GM21360 (cell line): ENCODE results near the gene TUBB6.

Experiments
- ATAC-seq: cut with Tn5 transposase; IDR thresholded peaks from one replicate; pipeline ENCODE4 v1.9.1; 2021; ENCODE audit warnings: mild to moderate bottlenecking, moderate library complexity; ENCODE audit not compliant: unreplicated experiment

TUBB6 gene

DNA sequence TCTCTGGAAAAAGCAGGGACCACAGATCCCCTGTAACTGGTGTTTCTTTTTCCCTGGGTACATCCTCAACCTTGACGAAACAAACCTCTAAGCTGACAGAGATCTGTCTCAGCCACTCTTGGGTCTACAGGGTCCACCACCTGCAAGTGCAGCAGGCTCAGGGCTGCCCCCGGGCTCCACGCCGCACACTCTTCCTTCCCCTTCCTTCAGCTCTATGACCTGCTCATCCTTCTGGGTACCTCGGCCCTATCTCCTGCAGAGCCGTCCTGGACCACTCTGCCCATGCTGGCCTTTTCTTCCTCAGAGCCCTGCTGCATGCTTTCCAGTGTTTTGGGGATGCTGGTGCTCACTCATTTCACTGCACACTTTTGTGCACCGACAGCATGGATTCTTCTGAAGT, 27.5 kb downstream of the TUBB6 start:
- no peak for ATAC-seq

DNA sequence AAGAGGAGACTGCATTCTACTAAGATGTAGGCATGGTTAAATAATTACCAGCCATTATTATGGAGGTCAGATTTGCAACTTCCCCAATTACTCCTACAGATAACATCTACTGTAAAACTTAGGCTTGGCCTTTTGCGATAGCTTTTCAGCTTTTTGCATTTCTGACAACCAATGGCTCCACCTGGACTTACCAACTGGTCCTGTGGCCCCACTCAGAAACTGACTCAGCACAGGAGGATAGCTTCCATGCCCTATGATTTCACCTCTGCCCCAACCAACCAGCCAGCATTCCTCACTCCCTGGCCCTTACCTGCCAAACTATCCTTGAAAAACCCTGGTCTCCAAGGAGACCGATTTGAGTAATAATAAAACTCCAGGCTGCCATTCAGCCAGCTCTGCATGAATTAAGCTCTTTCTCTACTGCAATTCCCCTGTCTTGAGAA, 28.2 kb downstream of the TUBB6 start:
- ATAC-seq = no peak

DNA sequence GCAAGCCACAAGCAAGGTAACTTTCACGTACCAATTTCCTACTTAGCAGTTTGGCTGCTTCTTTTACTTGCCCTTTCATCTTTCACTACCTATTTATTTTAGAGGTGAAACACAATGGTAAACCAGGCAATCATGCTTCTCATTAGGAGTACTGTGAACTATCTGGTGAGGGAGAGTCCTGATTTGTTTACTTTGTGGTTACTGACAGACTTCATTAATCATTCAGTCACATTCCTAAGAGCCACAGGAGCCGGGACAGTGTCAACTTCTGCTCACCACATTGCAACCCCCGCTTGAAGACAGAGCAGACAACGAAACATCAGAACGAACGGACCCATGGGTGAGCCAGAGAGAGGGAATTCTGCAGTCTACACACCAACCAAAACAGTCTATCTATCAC, 28.8 kb downstream of the TUBB6 start:
- ATAC-seq = no peak

DNA sequence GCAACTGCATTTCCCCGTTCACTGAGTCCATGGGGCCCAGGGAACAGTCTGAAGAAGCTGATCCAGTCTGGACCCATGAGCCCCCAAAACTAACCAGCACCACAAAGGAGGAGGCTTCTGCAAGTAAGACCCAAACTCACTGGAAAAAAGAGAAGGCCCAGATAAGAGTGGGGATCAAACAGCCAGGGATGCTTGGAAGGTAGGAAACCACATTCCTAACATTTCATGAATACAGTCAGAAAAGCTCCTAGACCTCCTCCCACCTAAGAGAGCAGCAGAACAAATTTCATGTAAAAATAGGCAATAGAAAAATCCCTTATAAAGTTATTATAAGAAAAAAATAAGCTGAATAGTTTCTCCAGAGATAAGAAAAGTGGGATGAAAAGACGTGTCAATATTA, 30.3 kb downstream of the TUBB6 start:
- no peak for ATAC-seq

DNA sequence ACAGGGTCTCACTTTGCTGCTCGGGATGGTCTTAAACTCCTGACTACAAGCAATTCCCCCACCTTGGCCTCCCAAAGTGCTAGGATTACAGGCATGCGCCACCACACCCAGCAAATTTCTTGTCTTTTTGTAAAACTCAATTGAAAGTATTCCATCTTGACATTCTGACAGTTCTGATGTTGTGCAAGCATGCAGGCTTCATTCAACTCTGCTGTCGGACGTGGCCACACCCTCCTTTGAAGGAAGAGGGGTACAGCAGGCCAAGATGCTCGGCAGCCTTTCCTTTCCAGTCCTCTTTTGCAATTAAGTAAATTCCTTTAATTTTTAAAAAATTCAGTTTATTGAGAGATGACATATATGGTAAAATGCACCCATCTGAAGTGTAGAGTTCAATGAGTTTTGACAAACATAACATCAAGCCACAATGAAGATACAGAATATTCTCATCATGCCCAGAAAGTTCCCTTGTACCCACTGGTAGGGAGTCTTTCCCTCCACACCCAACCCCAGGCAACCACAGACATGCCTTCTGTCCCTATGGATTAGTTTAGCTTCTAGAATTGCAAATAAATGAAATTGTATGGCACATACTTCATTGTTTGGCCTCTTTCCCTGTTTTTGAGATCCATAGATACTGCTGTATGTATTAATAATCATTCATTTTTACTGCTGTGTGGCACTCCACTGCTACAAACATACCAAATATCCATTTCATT, 33.1 kb downstream of the TUBB6 start:
- ATAC-seq = no peak

DNA sequence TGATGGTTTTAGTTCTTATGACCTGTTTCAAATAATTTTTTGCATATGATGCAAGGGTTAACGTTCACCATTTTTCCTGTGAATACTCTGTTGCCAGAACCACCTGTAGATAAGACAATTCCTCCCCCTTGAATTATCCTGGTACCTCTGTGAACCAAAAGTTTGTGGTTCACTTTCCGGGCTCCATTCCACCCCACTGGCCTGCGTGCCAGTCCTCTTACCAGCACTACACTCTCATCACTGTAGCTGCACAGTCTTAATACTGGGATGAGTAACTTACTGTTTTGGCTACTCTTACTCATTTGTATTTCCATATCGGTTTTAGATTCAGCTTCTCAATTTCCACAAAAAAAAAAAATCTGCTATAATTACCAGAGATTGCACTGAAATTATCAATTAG, 34.6 kb downstream of the TUBB6 start:
- ATAC-seq = no peak

DNA sequence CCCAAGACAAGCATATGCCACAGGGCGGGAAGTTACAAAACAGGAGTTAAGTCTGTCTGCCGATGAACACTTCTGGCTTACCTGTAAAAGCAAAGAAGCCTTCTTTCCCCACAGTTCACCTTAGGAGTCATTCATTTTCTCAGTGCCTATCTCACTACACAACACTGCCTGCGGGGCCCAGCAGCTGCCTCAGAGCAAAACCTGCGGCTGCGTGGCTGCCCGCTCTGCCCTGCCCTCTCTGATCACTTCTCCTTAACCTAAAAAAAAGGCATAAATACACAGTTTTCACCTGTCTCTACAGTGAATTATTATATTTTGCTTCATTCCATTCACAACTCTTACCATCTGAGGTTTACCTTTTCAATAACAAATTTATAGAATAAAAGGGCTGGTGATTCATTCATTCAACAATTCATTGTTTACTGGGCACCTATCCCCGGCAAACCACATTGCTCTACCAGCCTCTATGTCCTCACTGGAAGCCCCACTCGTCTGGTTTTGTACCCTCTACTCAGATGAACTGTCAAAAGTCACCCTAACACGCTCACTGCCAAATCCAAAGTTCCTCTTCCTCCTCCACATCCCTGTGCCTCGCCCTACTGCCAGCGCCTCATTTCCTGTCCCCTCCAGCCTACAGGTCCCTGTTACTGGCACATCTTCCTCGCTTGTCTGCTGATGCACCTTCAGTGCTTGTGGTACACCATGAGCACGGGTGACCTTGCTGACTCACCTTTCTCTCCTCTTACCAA, 37.6 kb downstream of the TUBB6 start:
- no peak for ATAC-seq

DNA sequence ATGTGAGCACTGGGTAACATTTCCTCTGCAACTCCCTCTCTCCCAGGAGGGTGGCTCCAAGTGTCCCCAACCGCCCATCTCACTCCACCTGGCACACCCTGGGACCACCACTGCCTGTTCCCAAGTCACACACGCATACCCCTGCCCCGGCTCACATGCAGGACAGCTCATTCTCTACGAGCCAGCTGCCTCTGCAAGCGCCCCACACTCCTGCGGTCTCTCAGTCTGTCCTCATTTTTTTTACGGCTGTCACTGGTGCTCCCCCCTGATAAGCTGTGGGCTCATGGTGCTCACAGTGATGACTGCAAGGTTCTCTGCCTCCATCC, 38.2 kb downstream of the TUBB6 start:
- ATAC-seq = no peak

DNA sequence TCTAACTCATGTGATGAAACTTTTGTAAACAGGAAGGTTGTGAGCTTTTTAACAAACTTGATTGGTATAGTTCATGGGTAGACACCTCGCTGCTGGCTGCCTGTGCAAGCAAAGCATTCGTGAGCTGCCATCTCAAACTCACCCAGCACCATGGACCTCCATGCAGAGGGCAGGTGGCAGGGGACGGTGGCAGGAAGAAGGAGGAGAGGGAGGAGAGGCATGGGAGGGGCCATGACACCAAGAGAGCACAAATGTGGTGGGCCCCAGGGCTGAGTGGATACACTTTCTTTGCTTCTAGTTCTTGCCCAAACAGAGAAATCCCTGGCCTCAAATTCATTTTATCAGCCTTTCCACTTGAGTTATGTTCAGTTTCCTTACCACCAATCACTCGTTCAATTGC, 39.9 kb downstream of the TUBB6 start:
- no peak for ATAC-seq

DNA sequence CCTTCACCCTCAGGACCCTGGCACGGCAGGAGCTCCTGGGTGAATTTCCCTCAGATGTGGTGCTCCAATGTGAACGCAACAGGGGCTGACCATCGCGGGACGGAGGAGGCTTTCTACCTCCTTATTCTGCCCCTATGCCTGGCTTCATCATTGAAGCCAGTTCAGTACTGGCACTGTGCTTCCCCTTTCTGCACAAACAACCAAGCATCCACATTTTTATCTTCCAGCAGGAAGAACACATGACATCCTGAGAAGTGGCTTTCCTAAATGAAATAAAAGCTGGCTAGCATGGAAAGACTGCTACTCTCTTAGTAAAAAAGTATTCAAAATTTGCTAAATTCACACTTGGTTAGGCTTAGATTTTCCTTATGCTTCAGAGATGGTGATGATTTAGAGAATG, 44.1 kb downstream of the TUBB6 start:
- ATAC-seq = no peak

DNA sequence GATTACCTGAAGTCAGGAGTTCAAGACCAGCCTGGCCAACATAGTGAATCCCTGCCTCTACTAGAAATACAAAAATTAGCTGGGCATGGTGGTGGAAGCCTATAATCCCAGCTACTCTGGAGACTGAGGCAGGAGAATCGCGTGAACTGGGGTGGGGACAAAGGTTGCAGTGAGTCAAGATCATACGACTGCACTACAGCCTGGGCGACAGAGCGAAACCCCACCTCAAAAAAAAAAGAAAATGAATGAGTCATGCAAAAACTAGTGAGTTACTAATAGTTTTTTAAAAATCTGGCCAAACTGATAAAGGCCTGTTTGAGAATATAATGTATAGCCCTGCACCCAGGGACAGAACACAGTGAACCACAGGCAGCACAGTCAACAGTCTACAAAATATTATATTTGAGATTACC, 51.5 kb downstream of the TUBB6 start:
- no peak for ATAC-seq

DNA sequence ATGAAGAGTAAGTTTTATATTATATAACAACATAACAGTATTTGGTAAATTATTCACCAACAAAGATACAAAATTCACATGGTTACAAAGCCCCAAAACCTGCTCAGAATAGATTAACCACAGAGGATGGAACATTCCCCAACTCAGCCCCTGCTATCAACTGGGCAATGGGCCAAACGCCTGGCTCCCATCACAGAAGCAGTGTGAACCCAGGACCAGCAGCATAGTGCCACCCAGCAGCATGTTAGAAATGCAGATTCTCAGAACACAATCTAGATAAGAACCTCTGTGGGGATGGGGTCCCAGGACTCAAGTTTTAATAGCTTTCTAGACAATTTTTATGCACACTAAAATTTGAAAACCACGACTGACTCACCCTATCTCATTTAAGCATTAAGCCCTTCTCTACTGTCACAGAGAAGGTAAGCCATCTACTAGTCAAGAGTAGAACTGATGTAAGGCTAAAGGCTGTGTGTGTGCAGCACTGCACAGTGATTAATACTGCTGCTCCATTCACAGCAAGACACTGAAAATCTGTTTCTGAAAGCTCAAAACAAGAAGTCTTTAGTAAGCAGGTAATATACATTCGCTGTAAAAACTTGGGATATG, 53.8 kb downstream of the TUBB6 start:
- ATAC-seq = no peak

DNA sequence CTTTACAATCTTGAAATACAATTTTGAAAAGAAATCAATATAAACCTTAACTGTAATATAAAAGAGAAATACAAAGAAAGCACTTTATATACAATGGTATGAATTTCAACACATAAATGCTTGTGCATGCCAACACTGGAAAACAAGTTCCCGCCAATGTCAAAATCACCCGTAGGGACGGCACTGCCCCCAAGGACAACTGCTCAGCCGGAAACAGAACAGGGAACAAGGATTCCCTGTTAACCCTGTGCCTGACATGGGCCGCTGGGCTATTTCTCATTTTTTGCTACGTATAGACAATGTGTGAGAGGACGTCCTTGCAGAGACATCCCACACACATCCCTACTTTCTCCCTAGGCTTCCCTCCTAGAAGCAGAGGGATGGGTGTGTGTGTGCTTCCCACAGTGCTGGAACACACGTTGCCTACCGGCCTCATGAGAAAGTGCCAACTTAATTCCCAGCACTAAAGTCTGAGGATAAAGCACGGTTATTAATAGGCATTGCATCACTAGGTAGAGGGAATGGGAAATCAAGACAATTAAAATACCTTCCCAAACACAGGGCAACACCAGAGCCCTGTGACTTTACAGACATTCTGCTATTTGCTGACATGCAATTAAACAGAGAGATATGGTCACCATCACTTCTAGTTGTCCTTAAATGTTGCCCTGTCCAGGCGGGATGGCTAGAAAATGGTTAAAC, 54.6 kb downstream of the TUBB6 start:
- no peak for ATAC-seq

DNA sequence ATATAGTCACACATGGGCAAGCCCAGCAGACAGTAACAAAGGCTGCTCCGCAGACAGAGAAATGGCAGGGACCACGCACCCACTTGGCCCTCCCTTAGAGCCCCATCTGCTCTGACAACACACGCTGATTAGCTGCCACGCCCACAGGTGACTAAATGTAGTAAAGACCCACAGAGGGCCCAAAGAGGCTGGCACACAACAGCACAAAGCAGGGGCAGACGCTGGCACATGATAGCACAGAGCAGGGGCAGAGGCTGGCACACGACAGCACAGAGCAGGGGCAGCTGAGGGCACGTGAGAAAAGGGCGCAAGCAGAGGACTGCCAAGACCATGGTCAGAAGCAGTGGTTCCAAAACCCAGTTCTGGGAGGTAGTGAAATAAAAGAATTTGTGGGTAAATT, 58.3 kb downstream of the TUBB6 start:
- no peak for ATAC-seq

DNA sequence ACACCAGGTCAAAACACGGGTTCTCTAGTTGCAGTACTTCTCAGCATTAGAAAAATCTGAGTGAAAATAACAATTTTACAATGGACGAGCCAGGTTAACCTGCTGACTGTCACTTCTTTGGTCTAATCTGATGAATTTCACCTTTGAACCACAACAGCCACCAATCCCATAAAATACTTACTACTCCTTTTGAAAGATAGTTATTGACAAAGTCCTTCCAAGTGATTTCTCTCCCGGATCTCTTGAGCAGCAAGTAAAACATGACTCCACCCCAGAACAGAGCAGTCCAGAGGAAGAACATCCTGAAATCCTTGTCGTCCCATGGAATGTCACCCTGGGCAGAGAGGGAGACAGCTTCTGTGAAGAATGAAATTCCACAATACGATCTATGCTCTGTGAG, 58.7 kb downstream of the TUBB6 start:
- no peak for ATAC-seq

DNA sequence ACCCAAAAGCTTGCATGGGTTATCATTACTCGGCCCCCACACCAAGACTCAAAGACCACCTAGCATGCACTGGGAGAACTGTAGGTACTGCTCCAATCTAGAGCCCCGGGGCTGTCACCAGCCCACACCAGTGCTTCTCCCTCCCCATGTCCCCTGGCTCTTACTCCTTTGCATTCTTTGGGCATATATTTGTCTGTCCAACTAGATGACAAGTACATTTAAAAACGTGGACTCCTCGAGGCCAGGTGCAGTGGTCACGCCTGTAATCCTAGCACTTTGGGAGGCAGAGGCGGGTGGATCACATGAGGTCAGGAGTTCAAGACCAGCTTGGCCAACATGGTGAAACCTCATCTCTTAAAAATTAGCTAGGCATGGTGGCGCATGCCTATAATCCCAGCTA, 61.2 kb downstream of the TUBB6 start:
- no peak for ATAC-seq

DNA sequence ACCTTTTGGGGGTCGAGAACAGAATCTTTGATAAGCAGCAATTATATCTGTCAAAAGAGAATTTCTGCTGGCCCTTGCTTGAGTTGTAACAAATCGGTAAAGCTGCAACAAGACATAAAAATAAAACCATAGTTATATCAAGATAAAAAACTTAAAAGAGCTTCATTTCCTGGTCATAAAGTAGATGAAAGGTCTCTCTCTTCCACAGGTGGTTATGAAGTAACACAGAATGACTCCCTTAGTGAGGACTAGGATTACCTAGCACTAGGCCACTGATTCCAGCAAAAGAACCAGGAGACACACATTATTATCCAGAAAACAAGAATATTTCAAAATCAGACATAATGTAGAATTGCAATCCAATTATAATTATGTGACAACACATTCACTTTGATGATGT, 63.5 kb downstream of the TUBB6 start:
- ATAC-seq = no peak

DNA sequence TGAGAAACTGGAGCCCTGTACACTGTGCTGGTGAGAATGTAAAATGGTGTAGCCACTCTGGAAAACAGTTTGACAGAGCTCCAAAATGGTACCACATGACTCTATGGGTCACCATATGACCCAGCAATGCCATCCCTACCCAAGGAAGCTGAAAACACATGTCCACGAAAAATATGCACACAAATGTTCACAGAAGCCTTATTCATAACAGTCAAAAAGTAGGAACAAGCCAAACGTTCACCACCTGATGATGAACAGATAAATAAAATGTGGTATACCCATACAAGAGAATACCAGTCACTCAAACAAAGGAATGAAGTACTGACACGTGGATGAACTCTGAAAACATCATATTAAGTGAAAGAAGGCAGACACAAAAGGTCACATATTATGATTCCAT, 64.4 kb downstream of the TUBB6 start:
- no peak for ATAC-seq

DNA sequence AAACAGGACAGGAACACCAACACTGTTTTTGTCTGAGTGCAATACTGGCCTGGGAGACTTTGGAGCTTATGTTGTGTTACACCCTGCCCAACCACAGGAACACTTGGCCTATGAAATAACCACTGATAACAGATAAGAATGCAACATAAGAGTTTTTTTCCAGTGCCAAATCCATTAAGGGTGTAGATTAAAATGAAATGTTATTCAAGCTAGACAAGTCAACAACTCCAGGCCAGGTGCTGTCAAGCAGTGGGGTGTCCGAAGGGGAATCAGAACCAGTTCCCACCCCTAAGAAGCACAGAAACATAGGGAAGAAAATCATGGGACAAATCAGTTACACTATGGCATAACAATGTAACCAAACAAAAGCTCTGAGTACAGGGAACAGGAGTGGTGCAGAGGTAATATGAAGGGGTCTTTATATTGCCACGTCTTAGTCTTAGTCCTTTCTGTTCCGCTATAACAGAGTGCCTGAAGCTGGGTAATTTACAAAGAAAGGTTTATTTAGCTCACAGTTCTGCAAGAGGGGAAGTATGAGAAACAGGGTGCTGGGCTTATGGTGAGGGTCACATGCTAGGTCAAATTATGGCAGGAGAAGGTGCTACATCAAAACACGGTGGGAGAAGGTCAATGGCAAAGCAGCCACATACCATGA, 65.2 kb downstream of the TUBB6 start:
- no peak for ATAC-seq

DNA sequence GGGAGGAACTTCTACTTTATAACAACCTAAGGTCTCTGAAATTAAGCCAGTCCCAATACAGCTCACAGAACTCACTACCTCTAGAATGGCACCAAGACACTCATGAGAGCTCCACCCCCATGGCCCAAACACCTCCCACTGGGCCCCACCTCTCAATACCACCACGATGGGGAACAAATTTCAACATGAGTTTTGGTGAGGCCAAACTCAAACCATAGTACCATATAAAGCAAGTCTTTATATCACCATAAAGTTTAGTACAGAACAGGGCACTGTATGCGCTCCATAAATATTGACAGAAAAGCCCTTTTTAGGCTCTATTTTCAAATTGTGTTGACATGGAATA, 65.7 kb downstream of the TUBB6 start:
- ATAC-seq = no peak

DNA sequence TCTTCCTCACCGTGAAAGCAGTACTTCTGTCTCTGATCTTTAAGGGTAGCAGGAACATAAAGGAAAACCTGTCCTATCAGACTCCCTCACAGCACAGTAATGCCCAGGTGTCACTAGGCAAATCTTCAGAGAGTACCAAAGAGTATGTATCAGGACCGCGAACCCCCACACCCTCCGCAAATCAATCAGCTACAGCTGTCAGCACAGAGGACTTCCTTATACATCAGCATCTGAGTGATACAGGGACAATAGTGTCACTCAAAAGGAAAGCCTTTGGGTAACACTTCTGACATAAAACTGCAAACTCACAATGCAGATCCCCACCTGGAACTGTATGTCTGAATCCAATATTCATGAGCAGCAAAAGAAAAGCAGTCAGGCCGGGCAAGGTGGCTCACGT, 66.4 kb downstream of the TUBB6 start:
- ATAC-seq = no peak
